HepG2 (cell line): Measurements from ENCODE around the gene VAMP5. TPM values are rescaled to one million over a fixed set of nuclear protein-coding genes. Genes with fewer than 3 reads are reported as not detected.

Experiments
- FIP1L1 ChIP-seq: fragments of 200-400 bp; formaldehyde crosslinking; IDR thresholded peaks from 2 replicates; pipeline ENCODE4 v1.6.1; 2018; ENCODE audit warnings: low read depth, mild to moderate bottlenecking, low read length, moderate library complexity, borderline replicate concordance; ENCODE audit not compliant: insufficient read depth
- KLF13 ChIP-seq: sonication (generic); formaldehyde crosslinking; IDR thresholded peaks from 2 replicates; pipeline ENCODE4 v1.4.0; 2020; ENCODE audit warnings: mild to moderate bottlenecking, missing genetic modification reagents
- MAF1 ChIP-seq: sonication (generic); formaldehyde crosslinking; IDR thresholded peaks from 2 replicates; pipeline ENCODE4 v1.5.0; 2020; ENCODE audit warnings: missing genetic modification reagents, borderline replicate concordance
- MYC ChIP-seq: sonication (generic); formaldehyde crosslinking; IDR thresholded peaks from 2 replicates; pipeline ENCODE4 v1.9.0; 2021; ENCODE audit warnings: missing genetic modification reagents, borderline replicate concordance
- SKI ChIP-seq: fragments of 450-650 bp; IDR thresholded peaks from one replicate; pipeline ENCODE4 v1.6.1; 2018; ENCODE audit warnings: mild to moderate bottlenecking; ENCODE audit not compliant: partially characterized antibody
- SP1 ChIP-seq, 2 experiments: fragments of 450-650 bp in 1 of 2; sonication (generic) in 1 of 2; formaldehyde crosslinking in 1 of 2; IDR thresholded peaks; 2 replicates each; pipeline versions ENCODE4 v1.4.0 to v1.6.1; 2016 to 2020; ENCODE audit warnings: missing genetic modification reagents in 1 of 2
- SRSF1 ChIP-seq: fragments of 200-400 bp; formaldehyde crosslinking; optimal IDR thresholded peaks from 2 replicates; pipeline ENCODE3; 2017; ENCODE audit warnings: mild to moderate bottlenecking, low read depth, low read length, moderate library complexity
- TMF1 ChIP-seq: sonication (generic); formaldehyde crosslinking; IDR thresholded peaks from 2 replicates; pipeline ENCODE4 v1.8.1; 2022; ENCODE audit warnings: low read depth, missing genetic modification reagents
- ZBTB20 ChIP-seq: sonication (generic); formaldehyde crosslinking; IDR thresholded peaks from 2 replicates; pipeline ENCODE4 v1.8.1; 2023; ENCODE audit warnings: missing genetic modification reagents, low read depth, mild to moderate bottlenecking, borderline replicate concordance
- ZNF296 ChIP-seq: sonication (generic); formaldehyde crosslinking; conservative IDR thresholded peaks from 2 replicates; pipeline ENCODE4 v1.5.0; 2020; ENCODE audit warnings: mild to moderate bottlenecking, missing genetic modification reagents
- ZNF496 ChIP-seq: sonication (generic); formaldehyde crosslinking; IDR thresholded peaks from 2 replicates; pipeline ENCODE4 v1.8.1; 2023; ENCODE audit warnings: mild to moderate bottlenecking, moderate library complexity, missing genetic modification reagents; ENCODE audit not compliant: insufficient replicate concordance
- ZNF569 ChIP-seq: sonication (generic); formaldehyde crosslinking; IDR thresholded peaks from 2 replicates; pipeline ENCODE4 v1.5.0; 2020; ENCODE audit warnings: mild to moderate bottlenecking, missing genetic modification reagents, moderate library complexity, borderline replicate concordance
- ZNF607 ChIP-seq: sonication (generic); formaldehyde crosslinking; IDR thresholded peaks from 2 replicates; pipeline ENCODE4 v1.5.1; 2020; ENCODE audit warnings: missing genetic modification reagents, mild to moderate bottlenecking, borderline replicate concordance
- polyA plus RNA-seq, 8 experiments: library from polyadenylated mRNA; depleted of rRNA in 3 of 8; stranded (reverse) in 7 of 8; unstranded in 1 of 8; fragments of >200 nt; fragmentation: Illumina TruSeq in 4 of 8; extraction: Trizol in 4 of 8; gene quantifications; 2 replicates each; pipeline versions ENCODE4 v1.2.1 to v1.2.3, GENCODE V29; 2011 to 2016; ENCODE audit warnings: low read depth in 4 of 8, missing spikeins in 1 of 8, mixed read lengths in 1 of 8; ENCODE audit not compliant: insufficient read depth in 1 of 8
- total RNA-seq, 5 experiments: library from RNA; depleted of rRNA; stranded (reverse); fragments of >200 nt; fragmentation: Illumina TruSeq; extraction: Trizol; gene quantifications; 2 replicates each; pipeline ENCODE4 v1.2.3, GENCODE V29; 2016; ENCODE audit warnings: low read depth in 1 of 5
- TF ChIP-seq, protein P1 (sequence below): sonication (generic); formaldehyde crosslinking; IDR thresholded peaks from 2 replicates; pipeline ENCODE4 v1.5.0; 2020; ENCODE audit warnings: missing genetic modification reagents, mild to moderate bottlenecking, borderline replicate concordance
- TF ChIP-seq, protein P2 (sequence below): sonication (generic); formaldehyde crosslinking; IDR thresholded peaks from 2 replicates; pipeline ENCODE4 v1.4.0; 2020; ENCODE audit warnings: missing genetic modification reagents, borderline replicate concordance
- TF ChIP-seq, protein P3 (sequence below): sonication (generic); formaldehyde crosslinking; IDR thresholded peaks from 2 replicates; pipeline ENCODE4 v1.4.0; 2020; ENCODE audit warnings: missing genetic modification reagents, borderline replicate concordance
- TF ChIP-seq, protein P4 (sequence below): sonication (generic); formaldehyde crosslinking; IDR thresholded peaks from 2 replicates; pipeline ENCODE4 v1.8.0; 2022; ENCODE audit warnings: mild to moderate bottlenecking, missing genetic modification reagents; ENCODE audit not compliant: insufficient replicate concordance
- TF ChIP-seq, protein P5 (sequence below): sonication (generic); IDR thresholded peaks from 2 replicates; pipeline ENCODE4 v1.6.1; 2016; ENCODE audit warnings: low read depth, borderline replicate concordance

Gene VAMP5
- total and polyA plus RNA-seq, 2 of the 13 experiments (the other 11 are each of a cell fraction or from before 2014, with no cell fraction given): 7.2 to 56.7 TPM

DNA sequence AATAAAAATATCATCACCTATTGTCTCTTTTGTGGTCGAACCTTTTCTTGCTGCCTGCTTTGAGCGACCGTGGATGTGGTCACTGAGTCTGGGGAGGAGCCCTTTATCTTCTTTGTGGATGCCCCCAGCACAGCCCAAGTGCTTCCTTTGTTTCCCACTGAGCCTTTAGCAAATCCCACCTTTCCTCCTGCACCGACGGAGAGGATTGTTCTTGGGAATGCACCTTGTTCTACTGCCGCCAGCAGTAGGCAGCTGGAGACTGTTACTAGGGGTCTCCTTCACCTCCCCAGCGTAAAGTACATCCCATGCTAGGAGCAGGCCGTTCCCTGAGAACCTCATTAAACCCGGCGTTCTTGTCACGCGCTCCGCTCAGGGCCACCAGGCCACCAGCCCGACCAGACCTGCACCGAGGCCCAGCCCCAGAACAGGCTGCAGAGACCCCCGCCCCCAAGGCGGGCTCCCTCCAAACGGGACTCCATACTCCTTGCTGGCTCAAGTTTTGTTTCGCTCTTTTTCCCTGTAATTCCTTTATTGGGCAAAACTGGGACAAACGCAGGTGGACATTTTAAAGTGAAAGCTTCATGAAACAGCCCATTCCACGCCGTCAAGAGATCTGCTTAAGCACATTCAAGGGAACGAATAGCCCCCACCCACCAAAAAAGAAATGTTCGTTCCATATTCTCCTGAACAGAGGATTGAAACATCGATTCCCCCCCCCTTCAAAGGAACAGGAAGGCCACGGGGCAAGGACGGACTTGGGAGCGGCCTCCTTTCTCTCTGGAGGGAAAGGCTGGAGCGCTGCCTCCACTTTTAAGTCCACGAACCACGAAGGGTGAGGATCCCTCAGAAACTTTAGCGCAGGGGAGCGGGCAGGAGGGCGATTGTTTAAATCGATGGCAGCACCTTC is 46.4 kb upstream of the VAMP5 start (continued):
- TF ChIP-seq, protein P1, sequence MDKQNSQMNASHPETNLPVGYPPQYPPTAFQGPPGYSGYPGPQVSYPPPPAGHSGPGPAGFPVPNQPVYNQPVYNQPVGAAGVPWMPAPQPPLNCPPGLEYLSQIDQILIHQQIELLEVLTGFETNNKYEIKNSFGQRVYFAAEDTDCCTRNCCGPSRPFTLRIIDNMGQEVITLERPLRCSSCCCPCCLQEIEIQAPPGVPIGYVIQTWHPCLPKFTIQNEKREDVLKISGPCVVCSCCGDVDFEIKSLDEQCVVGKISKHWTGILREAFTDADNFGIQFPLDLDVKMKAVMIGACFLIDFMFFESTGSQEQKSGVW (CRISPR knock-in tag): no peak; the same call in 1 of the 2 replicates
- TF ChIP-seq SRSF1 (no peak), MAF1 (CRISPR knock-in tag) (no peak), MYC (CRISPR knock-in tag) (peak; percentile 83), TMF1 (CRISPR knock-in tag) (peak; percentile 35; the same call in 1 of the 2 replicates), KLF13 (CRISPR knock-in tag) (no peak), ZNF296 (no peak), ZNF569 (CRISPR knock-in tag) (no peak), ZBTB20 (CRISPR knock-in tag) (peak; percentile 63; the same call in 1 of the 2 replicates), ZNF607 (CRISPR knock-in tag) (no peak), FIP1L1 (no peak), SKI (no peak), SP1 (IDR thresholded peaks at IDR 0.05) (no peak), SP1 (CRISPR knock-in tag; IDR thresholded peaks at IDR 0.05) (0 out of 2 replicates have a peak, but pooled peaks have one; percentile 13), ZNF496 (no peak)
- TF ChIP-seq, protein P2, sequence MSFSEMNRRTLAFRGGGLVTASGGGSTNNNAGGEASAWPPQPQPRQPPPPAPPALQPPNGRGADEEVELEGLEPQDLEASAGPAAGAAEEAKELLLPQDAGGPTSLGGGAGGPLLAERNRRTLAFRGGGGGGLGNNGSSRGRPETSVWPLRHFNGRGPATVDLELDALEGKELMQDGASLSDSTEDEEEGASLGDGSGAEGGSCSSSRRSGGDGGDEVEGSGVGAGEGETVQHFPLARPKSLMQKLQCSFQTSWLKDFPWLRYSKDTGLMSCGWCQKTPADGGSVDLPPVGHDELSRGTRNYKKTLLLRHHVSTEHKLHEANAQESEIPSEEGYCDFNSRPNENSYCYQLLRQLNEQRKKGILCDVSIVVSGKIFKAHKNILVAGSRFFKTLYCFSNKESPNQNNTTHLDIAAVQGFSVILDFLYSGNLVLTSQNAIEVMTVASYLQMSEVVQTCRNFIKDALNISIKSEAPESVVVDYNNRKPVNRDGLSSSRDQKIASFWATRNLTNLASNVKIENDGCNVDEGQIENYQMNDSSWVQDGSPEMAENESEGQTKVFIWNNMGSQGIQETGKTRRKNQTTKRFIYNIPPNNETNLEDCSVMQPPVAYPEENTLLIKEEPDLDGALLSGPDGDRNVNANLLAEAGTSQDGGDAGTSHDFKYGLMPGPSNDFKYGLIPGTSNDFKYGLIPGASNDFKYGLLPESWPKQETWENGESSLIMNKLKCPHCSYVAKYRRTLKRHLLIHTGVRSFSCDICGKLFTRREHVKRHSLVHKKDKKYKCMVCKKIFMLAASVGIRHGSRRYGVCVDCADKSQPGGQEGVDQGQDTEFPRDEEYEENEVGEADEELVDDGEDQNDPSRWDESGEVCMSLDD (CRISPR knock-in tag): no peak
- TF ChIP-seq, protein P3, sequence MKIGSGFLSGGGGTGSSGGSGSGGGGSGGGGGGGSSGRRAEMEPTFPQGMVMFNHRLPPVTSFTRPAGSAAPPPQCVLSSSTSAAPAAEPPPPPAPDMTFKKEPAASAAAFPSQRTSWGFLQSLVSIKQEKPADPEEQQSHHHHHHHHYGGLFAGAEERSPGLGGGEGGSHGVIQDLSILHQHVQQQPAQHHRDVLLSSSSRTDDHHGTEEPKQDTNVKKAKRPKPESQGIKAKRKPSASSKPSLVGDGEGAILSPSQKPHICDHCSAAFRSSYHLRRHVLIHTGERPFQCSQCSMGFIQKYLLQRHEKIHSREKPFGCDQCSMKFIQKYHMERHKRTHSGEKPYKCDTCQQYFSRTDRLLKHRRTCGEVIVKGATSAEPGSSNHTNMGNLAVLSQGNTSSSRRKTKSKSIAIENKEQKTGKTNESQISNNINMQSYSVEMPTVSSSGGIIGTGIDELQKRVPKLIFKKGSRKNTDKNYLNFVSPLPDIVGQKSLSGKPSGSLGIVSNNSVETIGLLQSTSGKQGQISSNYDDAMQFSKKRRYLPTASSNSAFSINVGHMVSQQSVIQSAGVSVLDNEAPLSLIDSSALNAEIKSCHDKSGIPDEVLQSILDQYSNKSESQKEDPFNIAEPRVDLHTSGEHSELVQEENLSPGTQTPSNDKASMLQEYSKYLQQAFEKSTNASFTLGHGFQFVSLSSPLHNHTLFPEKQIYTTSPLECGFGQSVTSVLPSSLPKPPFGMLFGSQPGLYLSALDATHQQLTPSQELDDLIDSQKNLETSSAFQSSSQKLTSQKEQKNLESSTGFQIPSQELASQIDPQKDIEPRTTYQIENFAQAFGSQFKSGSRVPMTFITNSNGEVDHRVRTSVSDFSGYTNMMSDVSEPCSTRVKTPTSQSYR: no peak
- TF ChIP-seq, protein P4, sequence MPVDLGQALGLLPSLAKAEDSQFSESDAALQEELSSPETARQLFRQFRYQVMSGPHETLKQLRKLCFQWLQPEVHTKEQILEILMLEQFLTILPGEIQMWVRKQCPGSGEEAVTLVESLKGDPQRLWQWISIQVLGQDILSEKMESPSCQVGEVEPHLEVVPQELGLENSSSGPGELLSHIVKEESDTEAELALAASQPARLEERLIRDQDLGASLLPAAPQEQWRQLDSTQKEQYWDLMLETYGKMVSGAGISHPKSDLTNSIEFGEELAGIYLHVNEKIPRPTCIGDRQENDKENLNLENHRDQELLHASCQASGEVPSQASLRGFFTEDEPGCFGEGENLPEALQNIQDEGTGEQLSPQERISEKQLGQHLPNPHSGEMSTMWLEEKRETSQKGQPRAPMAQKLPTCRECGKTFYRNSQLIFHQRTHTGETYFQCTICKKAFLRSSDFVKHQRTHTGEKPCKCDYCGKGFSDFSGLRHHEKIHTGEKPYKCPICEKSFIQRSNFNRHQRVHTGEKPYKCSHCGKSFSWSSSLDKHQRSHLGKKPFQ (CRISPR knock-in tag): no peak
- TF ChIP-seq, protein P5, sequence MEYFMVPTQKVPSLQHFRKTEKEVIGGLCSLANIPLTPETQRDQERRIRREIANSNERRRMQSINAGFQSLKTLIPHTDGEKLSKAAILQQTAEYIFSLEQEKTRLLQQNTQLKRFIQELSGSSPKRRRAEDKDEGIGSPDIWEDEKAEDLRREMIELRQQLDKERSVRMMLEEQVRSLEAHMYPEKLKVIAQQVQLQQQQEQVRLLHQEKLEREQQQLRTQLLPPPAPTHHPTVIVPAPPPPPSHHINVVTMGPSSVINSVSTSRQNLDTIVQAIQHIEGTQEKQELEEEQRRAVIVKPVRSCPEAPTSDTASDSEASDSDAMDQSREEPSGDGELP: peak; percentile 36; the same call in 1 of the 2 replicates
